GM04504 (cell line): ENCODE data around the gene SCN4B.

Experiments used
- DNase-seq: peaks from one replicate; pipeline ENCODE4 v3.0.0-alpha.2; 2012; ENCODE audit warnings: low read depth

Gene SCN4B

GRCh38 chr11:118099838-118100556, 52.6 kb downstream of the SCN4B start:
- no peak for DNase-seq

- DNase-seq, result no peak
These were observed 53.4 kb downstream of the SCN4B start for GRCh38 chr11:118098996-118099837.

- no peak for DNase-seq
These were observed 56.7 kb downstream of the SCN4B start for GRCh38 chr11:118095967-118096367.

GRCh38 chr11:118095493-118095892, 57.1 kb downstream of the SCN4B start:
- DNase-seq, result no peak

- DNase-seq, result no peak
These were observed 59.6 kb downstream of the SCN4B start for GRCh38 chr11:118092907-118093571.

- no peak for DNase-seq
These were observed 60.9 kb downstream of the SCN4B start for GRCh38 chr11:118091690-118092089.

GRCh38 chr11:118090545-118091162, 62.0 kb downstream of the SCN4B start:
- no peak for DNase-seq

- DNase-seq, result no peak
These were observed 64.1 kb downstream of the SCN4B start for GRCh38 chr11:118088531-118088930.

- DNase-seq, result no peak
These were observed 64.7 kb downstream of the SCN4B start for GRCh38 chr11:118087931-118088330.

GRCh38 chr11:118086913-118087768, 65.5 kb downstream of the SCN4B start, which contains the start of gene SMIM35:
SMIM35 (minus strand) TSS chr11:118086963; CDS start chr11:118086757, 206 bp downstream.
- no peak for DNase-seq

- no peak for DNase-seq
These were observed 68.0 kb downstream of the SCN4B start for GRCh38 chr11:118084656-118085055.

GRCh38 chr11:118084247-118084646, 68.4 kb downstream of the SCN4B start:
- peak; percentile 3 for DNase-seq
